LNCAP (cell line): ENCODE results near the gene CYB5R2.

ENCODE experiments used
- CTCF ChIP-seq: fragments of 450-650 bp; IDR thresholded peaks from 2 replicates; pipeline ENCODE4 v1.5.1; 2017; ENCODE audit warnings: mild to moderate bottlenecking

Gene CYB5R2

GRCh38 chr11:7668464-7668863, 4.8 kb downstream of the CYB5R2 start:
- no peak for TF ChIP-seq CTCF

GRCh38 chr11:7667460-7667859, 5.8 kb downstream of the CYB5R2 start:
- TF ChIP-seq CTCF = no peak

GRCh38 chr11:7666292-7666866, 6.9 kb downstream of the CYB5R2 start:
- TF ChIP-seq CTCF = no peak

GRCh38 chr11:7665473-7666291, 7.6 kb downstream of the CYB5R2 start:
- peak; percentile 89 for TF ChIP-seq CTCF

GRCh38 chr11:7664867-7665266, 8.4 kb downstream of the CYB5R2 start:
- no peak for TF ChIP-seq CTCF

- TF ChIP-seq CTCF = peak; percentile 65
These were observed 15.8 kb downstream of the CYB5R2 start for GRCh38 chr11:7657306-7658025.

- no peak for TF ChIP-seq CTCF
These were observed 16.6 kb downstream of the CYB5R2 start for GRCh38 chr11:7656704-7657103.
